HCT116 (cell line): ENCODE measurements around the gene ITPK1. TPM values are rescaled to one million over a fixed set of nuclear protein-coding genes. Genes with fewer than 3 reads are reported as not detected.
A peak's percentile ranks its signal among the peaks of the same experiment; 100 is the strongest.

Experiments
- ATAC-seq: fragments of 200-7000 bp; cut with Tn5 transposase; 2 replicates; pipeline ENCODE4 v1.9.1; 2020; ENCODE audit warnings: mild to moderate bottlenecking, moderate library complexity
- BruUV-seq: library from RNA; stranded (reverse); fragments of 400-500 nt; replicated peaks from 2 replicates; lab custom pipeline; 2021; lab: Mats Ljungman, UMichigan
- CTCF ChIA-PET: fragments of 300-600 bp; sonication (Branson Sonifier 250); formaldehyde crosslinking; loops from one replicate; lab custom pipeline; 2021; ENCODE audit warnings: antibody characterized with exemption; lab: Charles Lee
- POLR2A ChIA-PET: fragments of 300-600, 350-600 bp; sonication (Branson Sonifier 250); formaldehyde crosslinking; loops from one replicate; lab custom pipeline; 2021; ENCODE audit warnings: antibody characterized with exemption; lab: Charles Lee
- RAD21 ChIA-PET, 2 experiments: fragments of 300-600 bp; sonication (Branson Sonifier 250); formaldehyde crosslinking; loops; one replicate each; lab custom pipeline; 2023; ENCODE audit warnings: low total read pairs in 2 of 2; ENCODE audit not compliant: uncharacterized antibody in 2 of 2, unreplicated experiment in 2 of 2, low non-redundant PET in 1 of 2; lab: Charles Lee
- DNase-seq: peaks from one replicate; pipeline ENCODE4 v3.0.0-alpha.2; 2010; ENCODE audit warnings: low read depth, low spot score
- H2AFZ ChIP-seq: fragments of 200-600 bp; shearing (Covaris generic), sonication (generic); 2 replicates; pipeline ENCODE4 v1.6.1; 2017; ENCODE audit warnings: low read depth, mixed run types, mixed read lengths, antibody characterized with exemption, low read length; ENCODE audit not compliant: poor library complexity, severe bottlenecking
- H3K27ac ChIP-seq: 2 replicates; pipeline ENCODE4 v1.5.1; 2012; ENCODE audit warnings: low read depth, low read length
- H3K27me3 ChIP-seq: fragments of 200-600 bp; sonication (generic); 2 replicates; pipeline ENCODE4 v1.6.1; 2016; ENCODE audit warnings: mixed run types, low read length, mixed read lengths; ENCODE audit not compliant: insufficient read depth
- H3K36me3 ChIP-seq, 2 experiments: fragments of 200-500 bp in 1 of 2; fragments of 200-600 bp in 1 of 2; sonication (Bioruptor generic) in 1 of 2; sonication (generic) in 1 of 2; 2 replicates each; pipeline versions ENCODE4 v1.5.1 to v1.6.1; 2014 to 2016; ENCODE audit warnings: low read length in 2 of 2, inconsistent platforms in 1 of 2, mixed read lengths in 1 of 2, mixed run types in 1 of 2; ENCODE audit not compliant: insufficient read depth in 2 of 2, control insufficient read depth in 1 of 2
- H3K4me1 ChIP-seq, 2 experiments: fragments of 200-600 bp in 1 of 2; sonication (generic) in 1 of 2; 2 replicates each; pipeline versions ENCODE4 v1.5.1 to v1.6.1; 2012 to 2017; ENCODE audit warnings: low read length in 2 of 2, inconsistent platforms in 1 of 2, mild to moderate bottlenecking in 1 of 2, mixed read lengths in 1 of 2, mixed run types in 1 of 2, moderate library complexity in 1 of 2; ENCODE audit not compliant: insufficient read depth in 2 of 2, control insufficient read depth in 1 of 2
- H3K4me2 ChIP-seq: fragments of 200-600 bp; sonication (generic); 2 replicates; pipeline ENCODE4 v1.6.1; 2017; ENCODE audit warnings: mixed run types, low read length, mixed read lengths
- H3K4me3 ChIP-seq, 2 experiments: fragments of 200-600 bp in 1 of 2; sonication (generic) in 1 of 2; replicated peaks in 1 of 2; 2 replicates each; pipeline ENCODE4 v1.5.1; 2011 to 2016; ENCODE audit warnings: low read length in 2 of 2, control low read depth in 1 of 2, low read depth in 1 of 2, mild to moderate bottlenecking in 1 of 2, mixed read lengths in 1 of 2, mixed run types in 1 of 2
- H3K79me2 ChIP-seq: fragments of 200-600 bp; sonication (generic); 2 replicates; pipeline ENCODE4 v1.6.1; 2017; ENCODE audit warnings: mild to moderate bottlenecking, mixed run types, low read length, moderate library complexity, mixed read lengths; ENCODE audit not compliant: insufficient read depth
- H3K9ac ChIP-seq: fragments of 200-600 bp; sonication (generic); 2 replicates; pipeline ENCODE4 v1.6.1; 2016; ENCODE audit warnings: low read length, mixed read lengths
- H3K9me2 ChIP-seq: fragments of 200-600 bp; sonication (generic), shearing (Covaris generic); 2 replicates; pipeline ENCODE4 v1.6.1; 2017; ENCODE audit warnings: mixed run types, mild to moderate bottlenecking, moderate library complexity; ENCODE audit not compliant: insufficient read depth
- H3K9me3 ChIP-seq, 2 experiments: fragments of 200-500 bp in 1 of 2; fragments of 200-600 bp in 1 of 2; sonication (Bioruptor generic) in 1 of 2; sonication (generic) in 1 of 2; 2 replicates each; pipeline ENCODE4 v1.6.1; 2014 to 2017; ENCODE audit warnings: low read length in 2 of 2, mixed read lengths in 2 of 2, inconsistent platforms in 1 of 2, low read depth in 1 of 2, mild to moderate bottlenecking in 1 of 2, mixed run types in 1 of 2, moderate library complexity in 1 of 2; ENCODE audit not compliant: control insufficient read depth in 1 of 2, insufficient read depth in 1 of 2
- H4K20me1 ChIP-seq: fragments of 200-600 bp; sonication (generic), shearing (Covaris generic); 2 replicates; pipeline ENCODE4 v1.6.1; 2017; ENCODE audit warnings: mixed run types, mild to moderate bottlenecking, moderate library complexity; ENCODE audit not compliant: insufficient read depth
- ATF3 ChIP-seq: IDR thresholded peaks from 2 replicates; pipeline ENCODE4 v1.6.1; 2012
- CBX3 ChIP-seq: IDR thresholded peaks from 2 replicates; pipeline ENCODE4 v1.6.1; 2012; ENCODE audit warnings: low read depth
- CEBPB ChIP-seq: IDR thresholded peaks from 2 replicates; pipeline ENCODE4 v1.6.1; 2012; ENCODE audit warnings: low read depth
- CTCF ChIP-seq, 3 experiments: fragments of 200-600 bp in 1 of 3; sonication (generic) in 1 of 3; IDR thresholded peaks in 2 of 3; conservative IDR thresholded peaks in 1 of 3; 2 replicates each; pipeline ENCODE4 v1.5.1; 2012 to 2017; ENCODE audit warnings: low read depth in 2 of 3, low read length in 2 of 3, antibody characterized with exemption in 1 of 3, borderline replicate concordance in 1 of 3, control low read depth in 1 of 3, mild to moderate bottlenecking in 1 of 3, mixed read lengths in 1 of 3, mixed run types in 1 of 3, moderate library complexity in 1 of 3; ENCODE audit not compliant: insufficient read depth in 1 of 3
- EGR1 ChIP-seq: IDR thresholded peaks from 2 replicates; pipeline ENCODE4 v1.6.1; 2012; ENCODE audit warnings: low read depth
- ELF1 ChIP-seq: IDR thresholded peaks from 2 replicates; pipeline ENCODE4 v1.6.1; 2012; ENCODE audit warnings: low read depth, borderline replicate concordance
- EZH2 ChIP-seq: fragments of 200-600 bp; sonication (generic); IDR thresholded peaks from 2 replicates; pipeline ENCODE4 v1.6.1; 2017; ENCODE audit warnings: antibody characterized with exemption, mixed run types
- EZH2phosphoT487 ChIP-seq: fragments of 200-600 bp; IDR thresholded peaks from 2 replicates; pipeline ENCODE4 v1.6.1; 2018; ENCODE audit warnings: antibody characterized with exemption, borderline replicate concordance
- FOSL1 ChIP-seq: IDR thresholded peaks from 2 replicates; pipeline ENCODE4 v1.6.1; 2012; ENCODE audit warnings: low read depth
- JUND ChIP-seq: IDR thresholded peaks from 2 replicates; pipeline ENCODE4 v1.6.1; 2012
- POLR2AphosphoS5 ChIP-seq: IDR thresholded peaks from 2 replicates; pipeline ENCODE4 v1.6.1; 2011; ENCODE audit warnings: mild to moderate bottlenecking, low read depth, low read length, moderate library complexity
- RAD21 ChIP-seq: IDR thresholded peaks from 2 replicates; pipeline ENCODE4 v1.6.1; 2012; ENCODE audit warnings: low read depth, mild to moderate bottlenecking
- REST ChIP-seq: IDR thresholded peaks from 2 replicates; pipeline ENCODE4 v1.6.1; 2012; ENCODE audit warnings: low read depth
- SP1 ChIP-seq: IDR thresholded peaks from 2 replicates; pipeline ENCODE4 v1.6.1; 2012; ENCODE audit warnings: low read depth
- TCF7L2 ChIP-seq: IDR thresholded peaks from 2 replicates; pipeline ENCODE4 v1.7.0; 2011; ENCODE audit warnings: borderline replicate concordance, inconsistent platforms; ENCODE audit not compliant: insufficient read depth, insufficient read length; ENCODE audit errors: extremely low read depth
- YY1 ChIP-seq: IDR thresholded peaks from 2 replicates; pipeline ENCODE4 v1.6.1; 2011; ENCODE audit warnings: low read length, low read depth, moderate library complexity, mild to moderate bottlenecking; ENCODE audit not compliant: insufficient replicate concordance; ENCODE audit errors: extremely low read depth
- ZBTB33 ChIP-seq: IDR thresholded peaks from 2 replicates; pipeline ENCODE4 v1.6.1; 2011; ENCODE audit warnings: mild to moderate bottlenecking, low read length, moderate library complexity; ENCODE audit not compliant: insufficient replicate concordance; ENCODE audit errors: extremely low read depth
- ZNF274 ChIP-seq: fragments of 200-500 bp; sonication (Bioruptor generic); IDR thresholded peaks from 2 replicates; pipeline ENCODE4 v1.6.1; 2014; ENCODE audit warnings: mild to moderate bottlenecking, low read depth, low read length, inconsistent platforms
- intact Hi-C: fragments of 100-400 bp; cut with micrococcal nuclease; formaldehyde crosslinking; loops from 2 replicates; pipeline ENCODE4 v1.10.0; 2022
- total RNA-seq: library from RNA; stranded (reverse); gene quantifications from one replicate; pipeline ENCODE4 v1.2.1, GENCODE V29; 2021; ENCODE audit not compliant: unreplicated experiment

Gene ITPK1
- total RNA-seq, 1 experiment from 2014 or later: 70.2 TPM

- intact Hi-C loops: no loop called here
- RAD21 ChIA-PET: no interaction called here
- H3K27me3 ChIP-seq: no peaks in the 10 kb centered on the region
- H2AFZ ChIP-seq: no peak overlapping the region
- CTCF ChIA-PET: no interaction called here
- H3K36me3 ChIP-seq: no peaks in the 10 kb centered on the region
- POLR2A ChIA-PET: no interaction called here
- DNase-seq (no peak), ATAC-seq (no peak)
- H3K79me2 ChIP-seq: peaks cover 15% of the 10 kb centered on the region; the same call in 1 of the 2 replicates
- TF ChIP-seq EZH2phosphoT487 (no peak), FOSL1 (no peak), RAD21 (no peak), REST (no peak), YY1 (no peak), EGR1 (no peak), ZBTB33 (no peak), TCF7L2 (no peak), CTCF (IDR thresholded peaks at IDR 0.05 in 2 of 3, conservative IDR thresholded peaks at IDR 0.05 in 1 of 3; ENCODE audit: borderline replicate concordance in 1 of 3, insufficient read depth in 1 of 3, low read depth in 2 of 3, low read length in 2 of 3) (no peak), ELF1 (no peak), CEBPB (no peak), ATF3 (no peak), POLR2AphosphoS5 (no peak), EZH2 (no peak), JUND (no peak), SP1 (no peak), ZNF274 (no peak), CBX3 (no peak)
- H3K27ac ChIP-seq: no peak overlapping the region
- H3K9me3 ChIP-seq: no peaks in the 10 kb centered on the region
- H3K9ac ChIP-seq: no peak overlapping the region
- H3K4me2 ChIP-seq: peak overlapping the region; percentile 23; the same call in 1 of the 2 replicates
- no peak overlapping the region for H3K4me3 ChIP-seq
- peaks cover 41 to 54% of the 10 kb centered on the region in 2 experiments for H3K4me1 ChIP-seq
- no TSS peak for BruUV-seq
- no peaks in the 10 kb centered on the region for H4K20me1 ChIP-seq
- no peaks in the 10 kb centered on the region for H3K9me2 ChIP-seq
Measured at GRCh38 chr14:93048843-93049242, 66.9 kb downstream of the ITPK1 start.
